NCI-H2081 treated with DMSO at 0.1 percent for 48 hours (cell line): ENCODE measurements around the gene CTCF.
A peak's percentile ranks its signal among the peaks of the same experiment; 100 is the strongest.
"Not testable (repeated sequence)": the region's sequence is repeated elsewhere in the genome, so short reads cannot be mapped to it uniquely, and the experiment has no call there.

ENCODE experiments used
- DNase-seq: peaks from one replicate; lab custom pipeline; 2025; lab: John Stamatoyannopoulos, UW

Gene CTCF

DNA sequence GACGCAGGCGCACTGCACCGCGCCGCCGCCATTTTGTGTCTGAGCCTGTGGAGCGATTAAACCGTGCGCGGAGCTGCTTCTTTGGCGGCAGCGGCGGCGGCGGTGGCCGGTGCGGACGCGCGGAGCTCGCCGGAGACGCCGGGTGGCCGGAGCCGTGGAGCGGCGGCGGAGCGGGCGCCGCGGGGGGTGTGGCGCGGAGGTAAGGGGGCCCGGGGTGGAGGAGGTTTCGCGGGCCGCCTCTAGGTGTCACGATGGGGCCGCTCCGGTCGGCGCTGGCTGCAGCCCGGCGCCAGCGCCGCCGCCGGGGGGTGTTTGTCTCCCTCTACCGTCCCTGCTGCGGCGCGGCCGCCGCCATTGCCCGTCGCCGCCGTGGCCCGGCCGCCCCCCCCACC, at the start of gene CTCF:
CTCF (plus strand) TSS at position 1 of the 392 bp plus-strand sequence. CDS start 48,307 bp downstream, outside the sequence.
- DNase-seq, result no peak

GRCh38 chr16:67513892-67514291, 48.4 kb upstream of the CTCF start:
- not testable (repeated sequence) for DNase-seq

- no peak for DNase-seq
Measured at GRCh38 chr16:67514382-67514828, 47.9 kb upstream of the CTCF start.

DNA sequence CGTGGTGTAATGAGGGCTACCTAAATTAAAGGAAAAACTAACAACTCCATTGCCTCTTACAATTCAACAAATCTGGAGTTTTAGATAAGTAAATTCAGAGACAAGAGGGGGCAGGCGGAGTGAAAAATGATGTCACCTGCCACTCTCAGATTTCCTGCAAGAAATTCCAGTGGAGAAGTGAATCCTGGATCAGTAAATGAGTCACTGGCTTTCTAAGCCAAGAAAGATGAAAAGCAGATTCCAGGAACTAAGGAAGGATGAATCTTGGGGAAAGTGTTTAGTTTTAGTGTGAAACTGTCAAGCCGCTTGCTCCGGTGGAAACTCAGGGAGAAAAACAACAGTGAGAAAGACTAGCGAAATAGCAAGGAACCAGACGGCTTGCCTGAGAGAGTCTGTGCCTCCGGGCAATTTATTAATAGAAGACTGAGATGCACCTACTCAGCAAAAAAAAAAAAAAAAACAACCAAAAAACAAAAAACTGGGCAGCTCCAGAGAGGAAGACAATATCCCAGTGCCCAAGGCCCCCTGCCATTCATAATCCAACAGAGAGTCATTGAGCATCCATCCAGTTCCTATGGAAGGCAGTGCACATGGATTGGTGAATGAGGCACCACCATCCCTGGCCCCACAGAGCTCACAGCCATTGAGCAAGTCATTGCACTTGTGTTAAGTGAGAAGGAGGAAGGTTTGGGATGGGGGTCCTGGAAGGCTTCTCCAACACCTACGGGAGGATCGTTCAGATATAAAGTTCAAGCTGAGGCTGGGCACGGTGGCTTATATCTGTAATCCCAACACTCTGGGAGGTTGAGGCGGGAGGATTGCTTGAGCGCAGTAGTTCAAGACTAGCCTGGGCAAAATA, 45.8 kb upstream of the CTCF start:
- no peak for DNase-seq

GRCh38 chr16:67517155-67517445, 45.2 kb upstream of the CTCF start:
- DNase-seq, result no peak

GRCh38 chr16:67517661-67518423, 44.5 kb upstream of the CTCF start:
- no peak for DNase-seq

- no peak for DNase-seq
Measured at GRCh38 chr16:67518676-67519075, 43.6 kb upstream of the CTCF start.

DNA sequence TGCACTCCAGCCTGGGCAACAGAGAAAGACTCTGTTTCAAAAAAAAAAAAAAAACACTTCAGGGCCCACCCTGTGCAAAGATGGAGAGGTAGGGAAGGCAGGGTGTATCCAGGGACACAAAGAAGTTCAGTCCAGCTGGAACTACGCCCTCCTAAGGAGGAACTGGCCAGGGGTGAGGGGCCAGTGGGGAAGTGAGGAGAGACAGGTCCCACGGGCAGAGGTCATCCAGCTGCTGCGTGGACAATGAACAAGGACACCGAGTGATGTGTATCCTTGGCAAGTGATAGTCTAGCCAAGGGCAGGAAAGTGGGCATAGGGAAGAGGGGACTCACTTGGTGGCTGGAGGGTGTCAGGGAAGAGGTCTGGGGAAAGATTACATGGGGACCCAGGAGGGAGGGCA, 43.1 kb upstream of the CTCF start:
- DNase-seq, result no peak

DNA sequence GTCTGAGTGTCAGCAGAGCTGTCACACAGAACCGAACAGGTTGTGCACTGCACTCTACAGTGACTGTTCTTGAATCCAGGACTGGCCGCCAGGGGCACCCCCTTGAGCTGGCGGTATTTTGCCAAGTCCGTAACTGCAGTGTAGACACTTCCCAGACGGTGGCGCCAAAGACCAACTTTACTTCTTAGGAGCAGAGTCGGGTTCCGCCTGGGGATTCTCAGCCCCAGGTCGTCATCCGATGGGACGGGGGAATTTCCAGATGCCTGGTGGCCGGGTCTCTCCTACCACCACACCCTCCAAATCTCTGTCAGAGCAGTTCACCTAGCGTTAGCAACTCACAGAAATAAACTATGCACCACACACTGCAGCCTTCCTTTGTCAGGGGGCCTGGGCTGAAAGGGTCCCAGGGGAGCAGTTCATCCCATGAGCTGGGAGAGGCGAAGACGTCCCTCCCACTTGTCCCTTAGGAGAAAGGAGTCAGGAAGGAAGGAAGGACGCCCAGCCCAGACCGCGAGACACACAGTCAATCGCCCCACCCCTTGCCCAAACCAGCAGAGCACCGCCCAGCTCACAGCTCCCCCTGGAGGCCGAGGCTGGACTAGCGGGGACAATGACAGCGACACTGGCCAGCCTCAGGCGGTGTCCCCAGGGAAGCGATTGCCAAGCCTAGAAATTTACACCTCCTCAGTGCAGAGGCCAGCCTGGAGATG, 41.1 kb upstream of the CTCF start:
- DNase-seq, result peak; percentile 38

DNA sequence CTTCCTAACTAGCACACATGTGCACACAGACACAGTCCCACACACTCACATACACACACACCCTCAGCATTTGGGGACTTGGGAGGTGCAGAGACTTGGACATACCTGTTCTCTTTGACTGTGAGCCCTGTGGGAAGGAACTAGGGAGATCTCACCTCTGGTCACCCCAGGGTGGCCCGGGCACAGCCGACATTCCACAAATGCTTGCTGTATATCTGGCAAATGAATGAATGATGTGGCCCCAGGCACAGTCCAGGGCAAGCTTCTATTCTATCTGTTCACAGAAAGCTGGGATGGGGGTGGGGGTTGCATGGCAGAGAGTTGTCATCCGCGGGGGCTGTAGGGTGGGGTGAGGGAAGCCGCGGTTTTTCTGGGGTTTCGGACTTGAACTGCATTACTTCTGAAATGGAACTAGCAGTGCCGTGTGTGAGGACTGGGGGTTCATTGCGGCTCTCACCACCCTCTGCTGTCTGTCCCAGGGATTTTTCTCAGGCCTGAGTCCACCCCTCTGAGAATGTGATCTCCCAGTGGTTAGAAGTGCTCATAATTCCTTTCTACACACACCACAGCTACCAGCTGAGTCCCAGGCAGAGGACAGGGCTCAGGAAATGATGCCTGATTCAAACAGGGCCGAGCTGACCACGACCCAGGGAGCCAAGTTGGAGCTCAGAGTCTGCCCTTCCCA, 37.0 kb upstream of the CTCF start:
- no peak for DNase-seq

- no peak for DNase-seq
Measured at GRCh38 chr16:67526149-67526791, 36.1 kb upstream of the CTCF start.

DNA sequence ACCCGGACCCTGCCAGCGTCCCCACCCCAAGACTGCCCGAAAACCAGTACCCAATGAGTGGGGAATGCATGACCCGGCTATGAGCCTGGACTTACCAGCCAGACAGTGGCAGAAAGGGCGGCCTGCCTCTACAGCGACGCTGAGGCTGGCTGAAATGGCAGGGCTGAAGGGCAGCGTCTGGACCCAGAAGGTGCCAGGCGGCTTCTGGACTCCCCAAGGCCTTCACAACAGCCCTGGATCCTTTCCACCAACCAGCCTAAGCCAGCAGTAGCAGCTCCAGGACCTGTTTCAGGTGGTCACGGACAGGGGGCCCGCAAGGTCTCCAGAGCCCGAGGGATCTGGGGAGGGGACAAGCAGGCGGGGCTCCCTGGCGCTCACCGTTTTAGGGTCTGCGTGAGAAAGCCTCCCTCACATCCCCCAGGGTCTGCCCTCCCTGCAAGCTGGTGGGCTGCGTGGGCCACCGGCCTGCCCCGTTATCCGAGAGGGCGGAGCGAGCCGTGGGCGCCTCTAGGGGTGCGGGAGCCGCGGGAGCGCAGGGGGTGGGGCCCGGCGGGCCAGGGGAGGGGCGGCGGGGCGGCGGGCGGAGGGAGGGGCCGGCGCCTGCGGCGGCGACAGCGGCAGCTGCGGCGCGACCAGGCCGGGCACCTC, 34.0 kb upstream of the CTCF start, which contains the start of gene RIPOR1:
RIPOR1 (plus strand) TSS at position 608 of the 648 bp plus-strand sequence. CDS start 9,618 bp downstream, outside the sequence.
- no peak for DNase-seq

DNA sequence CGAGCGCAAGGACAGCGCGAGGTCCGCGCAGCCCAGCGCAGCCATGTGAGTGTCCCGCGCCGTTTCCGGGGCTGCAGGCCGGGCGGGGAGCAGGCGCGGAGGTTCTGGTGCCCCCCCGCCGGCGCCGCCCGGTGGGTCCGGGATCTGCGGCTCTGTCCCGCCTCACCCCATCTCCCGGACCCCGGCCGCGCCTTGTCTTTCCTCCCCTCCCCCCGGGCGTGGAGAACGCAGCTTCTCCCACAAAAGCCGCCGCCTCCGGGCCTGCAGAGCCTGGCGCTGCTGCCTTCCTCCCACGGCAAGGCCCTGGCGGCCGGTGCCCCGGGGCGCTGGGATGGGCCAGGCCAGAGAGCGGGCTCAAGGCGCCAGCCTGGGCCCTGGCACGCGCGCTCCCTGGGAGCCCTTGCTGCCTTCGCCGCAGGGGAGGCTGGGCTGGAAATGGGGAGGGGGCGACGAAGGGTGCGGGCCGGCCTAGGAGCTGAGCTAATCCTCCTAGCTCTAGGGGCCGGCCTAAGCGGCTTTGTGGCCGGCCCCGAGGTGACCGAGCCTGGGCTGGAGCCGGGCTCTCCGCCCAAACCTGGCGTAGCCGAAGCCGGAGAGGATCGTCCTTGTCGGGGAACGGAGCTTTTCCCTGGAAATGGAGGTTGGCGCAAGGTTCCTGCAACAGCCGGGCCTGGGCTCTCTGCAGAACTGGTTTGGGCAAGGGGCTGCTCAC, 33.3 kb upstream of the CTCF start:
- DNase-seq, result no peak

DNA sequence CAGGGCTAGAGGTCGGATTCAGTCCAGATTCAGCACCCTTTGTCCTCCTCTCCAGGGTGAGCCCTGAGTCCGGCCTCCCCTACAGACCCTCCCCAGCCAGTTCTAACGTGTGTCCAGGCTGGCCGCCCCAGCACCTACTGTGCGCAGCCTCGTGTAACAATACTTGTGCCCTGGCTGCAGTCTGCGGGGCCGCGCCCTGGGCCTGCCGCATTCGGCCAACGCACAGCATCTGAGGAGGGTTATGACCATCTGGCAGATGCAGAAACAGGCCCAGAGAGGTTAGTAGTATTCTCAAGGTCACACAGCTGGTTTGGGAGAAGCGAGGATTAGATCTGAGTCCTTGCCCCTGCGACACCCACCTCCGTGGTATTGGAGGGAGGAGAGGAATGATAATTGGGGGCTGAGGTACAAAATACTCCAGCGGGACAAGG, 32.7 kb upstream of the CTCF start:
- DNase-seq, result no peak

DNA sequence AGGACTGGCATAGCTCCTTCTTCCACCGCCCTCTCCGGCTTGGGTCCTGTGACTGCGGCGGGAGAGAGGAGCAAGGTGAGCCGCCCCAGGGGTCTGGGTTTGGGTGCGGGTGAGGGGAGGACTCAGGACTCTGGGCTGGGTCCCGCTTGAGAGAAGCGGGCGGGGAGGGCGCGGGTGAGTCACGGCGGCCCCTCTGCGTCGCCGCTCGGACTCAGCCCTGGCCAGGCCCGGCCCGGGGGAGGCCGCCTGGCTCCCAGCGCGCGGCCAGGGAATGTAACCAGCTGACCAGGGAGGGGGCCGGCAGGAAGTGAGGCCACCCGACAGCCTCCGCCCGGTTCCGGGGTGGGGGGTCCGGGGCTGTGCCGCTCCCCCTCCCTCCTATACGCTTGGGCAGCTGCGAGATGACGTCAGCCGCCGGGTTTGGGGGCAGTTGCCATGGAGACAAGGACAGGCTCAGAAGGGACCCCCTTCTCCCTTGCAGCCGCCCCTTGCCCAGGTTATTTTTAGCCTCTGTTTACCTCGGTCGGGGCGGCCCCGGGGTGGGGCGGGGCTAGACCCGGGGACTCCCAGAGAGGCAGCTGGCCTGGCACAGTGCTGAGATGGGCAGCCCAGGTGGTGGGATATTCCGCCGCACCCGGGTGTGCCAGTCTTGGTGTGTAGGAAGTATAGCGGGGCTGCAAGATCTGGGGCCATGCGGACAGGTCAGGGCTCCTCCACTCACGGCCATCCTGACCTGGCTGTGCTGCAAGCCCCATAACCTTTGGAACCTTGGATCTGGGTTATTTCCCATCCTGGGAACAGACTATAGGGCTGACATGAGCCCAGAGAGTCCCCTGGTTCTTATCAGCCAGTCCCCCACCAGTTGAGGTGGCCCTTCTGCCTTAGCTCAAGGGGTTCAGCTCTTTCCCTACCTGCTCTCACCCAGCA, 32.0 kb upstream of the CTCF start:
- DNase-seq, result no peak

- no peak for DNase-seq
Measured at GRCh38 chr16:67531247-67531646, 31.1 kb upstream of the CTCF start.

- DNase-seq, result no peak
Measured at GRCh38 chr16:67533024-67533560, 29.2 kb upstream of the CTCF start.

DNA sequence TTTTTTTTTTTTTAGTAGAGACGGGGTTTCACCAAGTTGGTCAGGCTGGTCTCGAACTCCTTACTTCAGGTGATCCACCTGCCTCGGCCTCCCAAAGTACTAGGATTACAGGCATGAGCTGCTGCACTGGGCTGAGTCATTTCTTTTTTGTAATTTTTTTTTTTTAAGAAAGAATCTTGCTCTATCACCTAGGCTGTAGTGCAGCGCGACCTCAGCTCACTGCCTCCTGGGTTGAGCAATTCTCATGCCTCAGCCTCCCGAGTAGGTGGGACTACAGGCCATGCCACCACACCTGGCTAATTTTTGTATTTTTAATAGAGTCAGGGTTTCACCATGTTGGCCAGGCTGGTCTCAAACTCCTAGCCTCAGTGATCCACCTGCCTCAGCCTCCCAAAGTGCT, 28.3 kb upstream of the CTCF start:
- not testable (repeated sequence) for DNase-seq

- no peak for DNase-seq
Measured at GRCh38 chr16:67534431-67534830, 27.9 kb upstream of the CTCF start.
